NB4 (cell line): Measurements from ENCODE around the gene NRIP1.

Source experiments
- DNase-seq: peaks from one replicate; pipeline ENCODE4 v3.0.0; 2010; ENCODE audit warnings: low read depth
- H3K4me3 ChIP-seq: one replicate; pipeline ENCODE4 v1.5.1; 2011; ENCODE audit warnings: mild to moderate bottlenecking, low read depth, low read length, moderate library complexity
- MYC ChIP-seq: IDR thresholded peaks from 2 replicates; pipeline ENCODE4 v1.6.1; 2011; ENCODE audit warnings: low read depth, low read length
- POLR2A ChIP-seq: IDR thresholded peaks from 2 replicates; pipeline ENCODE4 v1.6.1; 2011; ENCODE audit warnings: mild to moderate bottlenecking; ENCODE audit not compliant: insufficient read length; ENCODE audit errors: extremely low read depth
- TF ChIP-seq, protein P1 (sequence below): IDR thresholded peaks from 2 replicates; pipeline ENCODE4 v1.6.1; 2011; ENCODE audit warnings: low read depth, low read length
- TF ChIP-seq, protein P2 (sequence below): IDR thresholded peaks from one replicate; pipeline ENCODE4 v1.5.1; 2012; ENCODE audit warnings: low read depth, low read length

The NRIP1 gene

GRCh38 chr21:14957836-14958235, 107.0 kb downstream of the NRIP1 start:
- TF ChIP-seq POLR2A: no peak
- TF ChIP-seq, protein P1, sequence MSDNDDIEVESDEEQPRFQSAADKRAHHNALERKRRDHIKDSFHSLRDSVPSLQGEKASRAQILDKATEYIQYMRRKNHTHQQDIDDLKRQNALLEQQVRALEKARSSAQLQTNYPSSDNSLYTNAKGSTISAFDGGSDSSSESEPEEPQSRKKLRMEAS: no peak
- TF ChIP-seq, protein P2, sequence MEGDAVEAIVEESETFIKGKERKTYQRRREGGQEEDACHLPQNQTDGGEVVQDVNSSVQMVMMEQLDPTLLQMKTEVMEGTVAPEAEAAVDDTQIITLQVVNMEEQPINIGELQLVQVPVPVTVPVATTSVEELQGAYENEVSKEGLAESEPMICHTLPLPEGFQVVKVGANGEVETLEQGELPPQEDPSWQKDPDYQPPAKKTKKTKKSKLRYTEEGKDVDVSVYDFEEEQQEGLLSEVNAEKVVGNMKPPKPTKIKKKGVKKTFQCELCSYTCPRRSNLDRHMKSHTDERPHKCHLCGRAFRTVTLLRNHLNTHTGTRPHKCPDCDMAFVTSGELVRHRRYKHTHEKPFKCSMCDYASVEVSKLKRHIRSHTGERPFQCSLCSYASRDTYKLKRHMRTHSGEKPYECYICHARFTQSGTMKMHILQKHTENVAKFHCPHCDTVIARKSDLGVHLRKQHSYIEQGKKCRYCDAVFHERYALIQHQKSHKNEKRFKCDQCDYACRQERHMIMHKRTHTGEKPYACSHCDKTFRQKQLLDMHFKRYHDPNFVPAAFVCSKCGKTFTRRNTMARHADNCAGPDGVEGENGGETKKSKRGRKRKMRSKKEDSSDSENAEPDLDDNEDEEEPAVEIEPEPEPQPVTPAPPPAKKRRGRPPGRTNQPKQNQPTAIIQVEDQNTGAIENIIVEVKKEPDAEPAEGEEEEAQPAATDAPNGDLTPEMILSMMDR: no peak
- no peak for TF ChIP-seq MYC
- no peak for DNase-seq
- H3K4me3 ChIP-seq: no peak overlapping the region

- H3K4me3 ChIP-seq: no peak overlapping the region
- no peak for DNase-seq
- TF ChIP-seq, protein P2: no peak
- TF ChIP-seq POLR2A: no peak
- TF ChIP-seq, protein P1: no peak
- TF ChIP-seq MYC: no peak
Observed at GRCh38 chr21:14956807-14957206, 108.0 kb downstream of the NRIP1 start.

DNA sequence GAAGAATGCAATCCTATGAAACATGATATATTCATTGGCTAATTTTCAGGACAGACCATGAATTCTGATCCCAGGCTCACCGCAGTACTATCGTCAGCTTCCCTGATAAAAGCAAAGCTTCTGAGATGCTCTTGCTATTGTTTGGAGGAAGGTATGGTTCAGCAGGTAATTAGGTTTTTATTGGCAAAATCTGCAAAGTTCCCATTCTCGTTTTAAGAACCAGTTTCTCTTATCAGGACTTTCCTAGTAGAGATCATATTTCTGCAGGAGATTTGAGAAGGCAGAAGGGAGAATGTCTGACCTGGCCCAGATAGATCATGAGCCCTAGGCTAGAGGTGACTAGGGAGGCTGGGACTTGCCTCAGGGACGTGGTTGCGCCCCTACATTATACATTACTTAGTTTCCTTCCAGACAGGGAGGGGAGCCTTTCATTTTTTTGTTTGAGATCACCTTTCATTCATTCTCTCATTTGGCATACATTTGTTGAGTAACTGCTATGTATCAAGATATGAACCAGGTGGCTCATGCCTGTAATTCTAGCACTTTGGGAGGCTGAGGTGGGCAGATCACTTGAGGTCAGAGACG, 108.8 kb downstream of the NRIP1 start:
- TF ChIP-seq, protein P1: no peak
- TF ChIP-seq MYC: no peak
- TF ChIP-seq, protein P2: no peak
- no peak for TF ChIP-seq POLR2A
- DNase-seq: no peak

GRCh38 chr21:14952916-14953315, 111.9 kb downstream of the NRIP1 start:
- H3K4me3 ChIP-seq: no peak overlapping the region
- no peak for DNase-seq
- TF ChIP-seq, protein P1: no peak
- TF ChIP-seq POLR2A: no peak
- TF ChIP-seq, protein P2: no peak

More for the DNA sequence above, 108.8 kb downstream of the NRIP1 start:
- H3K4me3 ChIP-seq: no peak overlapping the region

DNA sequence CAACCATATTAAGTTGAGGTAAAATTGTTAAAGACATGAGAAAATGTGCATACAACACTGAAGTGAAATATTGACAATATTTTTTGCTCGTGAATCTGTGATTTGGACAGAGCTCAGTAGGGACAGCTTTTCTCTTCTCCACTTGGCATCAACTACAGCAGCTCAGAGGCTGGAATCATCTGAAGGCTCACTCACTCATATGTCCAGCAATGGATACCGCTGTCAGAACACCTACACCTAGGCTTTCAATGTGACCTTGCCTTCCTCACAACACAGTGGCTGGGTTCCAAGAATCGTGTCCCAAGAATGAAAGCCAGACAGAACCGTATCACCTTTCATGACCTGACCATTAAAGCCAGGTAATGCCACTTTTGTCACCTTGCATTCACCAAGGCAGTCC, 115.2 kb downstream of the NRIP1 start:
- H3K4me3 ChIP-seq: no peak overlapping the region
- DNase-seq: no peak
- TF ChIP-seq, protein P2: no peak
- no peak for TF ChIP-seq MYC
- TF ChIP-seq POLR2A: no peak
- TF ChIP-seq, protein P1: no peak
